PC-3 (cell line): ENCODE measurements around the gene ANK3.

Experiments used
- EZH2 ChIP-seq: fragments of 300-600 bp; sonication (generic); IDR thresholded peaks from one replicate; pipeline ENCODE4 v1.6.1; 2017; ENCODE audit warnings: antibody characterized with exemption, mild to moderate bottlenecking, low read length; ENCODE audit not compliant: unreplicated experiment
- EZH2phosphoT487 ChIP-seq: fragments of 300-600 bp; sonication (generic); IDR thresholded peaks from 2 replicates; pipeline ENCODE4 v1.6.1; 2018; ENCODE audit warnings: mild to moderate bottlenecking, antibody characterized with exemption, low read length, borderline replicate concordance
- TF ChIP-seq, protein P1 (sequence below): fragments of 300-600 bp; sonication (generic); conservative IDR thresholded peaks from 2 replicates; pipeline ENCODE4 v1.5.1; 2017; ENCODE audit warnings: antibody characterized with exemption, low read depth, mild to moderate bottlenecking, low read length

- TF ChIP-seq, protein P1, sequence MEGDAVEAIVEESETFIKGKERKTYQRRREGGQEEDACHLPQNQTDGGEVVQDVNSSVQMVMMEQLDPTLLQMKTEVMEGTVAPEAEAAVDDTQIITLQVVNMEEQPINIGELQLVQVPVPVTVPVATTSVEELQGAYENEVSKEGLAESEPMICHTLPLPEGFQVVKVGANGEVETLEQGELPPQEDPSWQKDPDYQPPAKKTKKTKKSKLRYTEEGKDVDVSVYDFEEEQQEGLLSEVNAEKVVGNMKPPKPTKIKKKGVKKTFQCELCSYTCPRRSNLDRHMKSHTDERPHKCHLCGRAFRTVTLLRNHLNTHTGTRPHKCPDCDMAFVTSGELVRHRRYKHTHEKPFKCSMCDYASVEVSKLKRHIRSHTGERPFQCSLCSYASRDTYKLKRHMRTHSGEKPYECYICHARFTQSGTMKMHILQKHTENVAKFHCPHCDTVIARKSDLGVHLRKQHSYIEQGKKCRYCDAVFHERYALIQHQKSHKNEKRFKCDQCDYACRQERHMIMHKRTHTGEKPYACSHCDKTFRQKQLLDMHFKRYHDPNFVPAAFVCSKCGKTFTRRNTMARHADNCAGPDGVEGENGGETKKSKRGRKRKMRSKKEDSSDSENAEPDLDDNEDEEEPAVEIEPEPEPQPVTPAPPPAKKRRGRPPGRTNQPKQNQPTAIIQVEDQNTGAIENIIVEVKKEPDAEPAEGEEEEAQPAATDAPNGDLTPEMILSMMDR: no peak
- no peak for TF ChIP-seq EZH2
- TF ChIP-seq EZH2phosphoT487: no peak
These were observed 201.1 kb downstream of the ANK3 start for GRCh38 chr10:60188548-60188947.
